ENCODE measurements around the gene EDARADD.
A peak's percentile ranks its signal among the peaks of the same experiment; 100 is the strongest.

Gene EDARADD

DNA sequence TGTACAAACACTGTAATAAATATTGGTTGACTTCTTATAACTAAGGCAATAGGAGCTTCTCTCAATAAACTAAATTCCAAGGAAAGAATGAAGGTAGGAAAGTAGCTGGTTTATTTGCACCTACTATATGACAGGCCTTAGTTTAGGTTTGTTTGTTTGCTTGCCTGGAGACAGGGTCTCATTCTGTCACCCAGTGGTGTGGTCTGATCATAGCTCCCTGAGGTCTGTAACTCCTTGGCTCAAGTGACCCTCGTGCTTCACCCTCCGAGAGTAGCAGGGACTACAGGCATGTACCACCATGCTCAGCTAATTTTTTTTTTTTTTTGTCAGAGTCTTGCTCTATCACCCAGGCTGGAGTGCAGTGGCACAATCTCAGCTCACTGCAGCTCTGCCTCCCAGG is 1.9 kb upstream of the EDARADD start:
- no peak for DNase-seq (ENCODE audit: extremely low spot score)
- TF ChIP-seq, protein P1, sequence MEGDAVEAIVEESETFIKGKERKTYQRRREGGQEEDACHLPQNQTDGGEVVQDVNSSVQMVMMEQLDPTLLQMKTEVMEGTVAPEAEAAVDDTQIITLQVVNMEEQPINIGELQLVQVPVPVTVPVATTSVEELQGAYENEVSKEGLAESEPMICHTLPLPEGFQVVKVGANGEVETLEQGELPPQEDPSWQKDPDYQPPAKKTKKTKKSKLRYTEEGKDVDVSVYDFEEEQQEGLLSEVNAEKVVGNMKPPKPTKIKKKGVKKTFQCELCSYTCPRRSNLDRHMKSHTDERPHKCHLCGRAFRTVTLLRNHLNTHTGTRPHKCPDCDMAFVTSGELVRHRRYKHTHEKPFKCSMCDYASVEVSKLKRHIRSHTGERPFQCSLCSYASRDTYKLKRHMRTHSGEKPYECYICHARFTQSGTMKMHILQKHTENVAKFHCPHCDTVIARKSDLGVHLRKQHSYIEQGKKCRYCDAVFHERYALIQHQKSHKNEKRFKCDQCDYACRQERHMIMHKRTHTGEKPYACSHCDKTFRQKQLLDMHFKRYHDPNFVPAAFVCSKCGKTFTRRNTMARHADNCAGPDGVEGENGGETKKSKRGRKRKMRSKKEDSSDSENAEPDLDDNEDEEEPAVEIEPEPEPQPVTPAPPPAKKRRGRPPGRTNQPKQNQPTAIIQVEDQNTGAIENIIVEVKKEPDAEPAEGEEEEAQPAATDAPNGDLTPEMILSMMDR (IDR thresholded peaks at IDR 0.05; ENCODE audit: control extremely low read depth, extremely low read depth, low read depth, missing control alignments): no peak
- ChIA-PET POLR2A (no interaction called here), CTCF (interaction anchor here (1.3 to 1.4 kb wide), 2 partner anchors 11 to 282 kb away, joined by 3 read pairs; no protein-coding TSS in a partner anchor)

DNA sequence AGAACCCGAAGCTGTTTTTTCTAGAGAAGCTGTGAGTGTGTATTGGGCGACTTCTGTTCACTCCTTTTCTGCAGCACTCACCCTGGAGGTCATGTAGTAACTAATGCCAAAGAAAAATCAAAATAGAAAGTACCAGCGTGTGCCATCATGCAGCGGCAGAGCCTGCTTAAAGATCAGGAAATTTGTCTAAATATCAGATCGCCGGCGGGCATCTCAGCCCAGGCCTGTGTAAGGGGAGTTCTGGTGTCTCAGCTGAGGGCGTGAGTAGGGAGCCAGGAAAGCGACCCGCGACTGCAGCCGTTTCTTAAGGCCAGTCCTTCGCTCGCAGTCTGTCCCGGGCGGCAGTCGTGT is 768 bp downstream of the EDARADD start:
- ChIA-PET CTCF (interaction anchor here (1.1 to 1.3 kb wide), 2 partner anchors 13 to 16 kb away, joined by 3 to 4 read pairs; no protein-coding TSS in a partner anchor), POLR2A (interaction anchor here (0.6 kb wide), 1 partner anchor 113 kb away, joined by 3 read pairs; the partner anchor contains the start of gene ERO1B)
- TF ChIP-seq, protein P1 (IDR thresholded peaks at IDR 0.05; ENCODE audit: control extremely low read depth, extremely low read depth, low read depth, missing control alignments): no peak
- no peak for DNase-seq (ENCODE audit: extremely low spot score)

DNA sequence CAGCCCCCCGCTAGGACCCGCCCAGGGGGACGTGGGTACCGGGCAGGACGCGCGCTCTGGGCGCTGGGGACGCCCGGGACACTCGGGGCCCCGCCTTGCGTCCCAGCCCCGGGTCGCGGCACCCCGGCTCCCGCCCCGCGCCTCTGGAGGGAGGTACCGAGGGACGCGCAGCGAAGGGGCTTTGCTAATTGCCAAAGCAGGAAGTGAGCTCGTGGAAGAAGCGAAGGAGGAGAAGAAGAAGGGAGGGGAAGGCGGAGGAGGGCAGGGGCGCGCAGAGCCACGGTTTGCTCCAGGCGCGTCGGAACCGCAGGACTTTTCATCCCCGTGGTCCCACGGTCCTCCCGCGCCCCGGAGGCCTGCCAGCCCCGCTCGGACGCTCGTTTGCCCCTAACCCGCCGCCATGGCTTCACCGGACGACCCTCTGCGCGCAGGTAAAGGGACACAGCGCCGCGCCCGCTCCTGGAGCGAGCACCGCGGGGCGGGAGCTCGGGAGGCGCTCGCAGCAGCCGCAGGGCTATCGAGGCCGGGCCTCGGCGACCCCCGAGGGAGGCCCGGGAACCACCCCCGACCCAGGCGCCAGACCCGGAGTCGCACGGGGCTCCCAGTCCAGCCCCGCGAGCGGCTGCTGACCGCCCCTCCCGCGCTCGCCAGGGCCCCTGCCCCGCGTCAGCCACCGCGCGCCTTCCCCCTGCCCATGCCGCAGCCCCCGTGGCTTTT is 1.3 kb downstream of the EDARADD start:
- peak; percentile 55 for DNase-seq (ENCODE audit: extremely low spot score)
- TF ChIP-seq, protein P1 (IDR thresholded peaks at IDR 0.05; ENCODE audit: control extremely low read depth, extremely low read depth, low read depth, missing control alignments): no peak
- ChIA-PET POLR2A (interaction anchor here (0.6 kb wide), 1 partner anchor 114 kb away, joined by 3 read pairs; the partner anchor contains the start of gene ERO1B), CTCF (interaction anchor here (1.1 to 1.3 kb wide), 2 partner anchors 13 to 16 kb away, joined by 3 to 4 read pairs; no protein-coding TSS in a partner anchor)

DNA sequence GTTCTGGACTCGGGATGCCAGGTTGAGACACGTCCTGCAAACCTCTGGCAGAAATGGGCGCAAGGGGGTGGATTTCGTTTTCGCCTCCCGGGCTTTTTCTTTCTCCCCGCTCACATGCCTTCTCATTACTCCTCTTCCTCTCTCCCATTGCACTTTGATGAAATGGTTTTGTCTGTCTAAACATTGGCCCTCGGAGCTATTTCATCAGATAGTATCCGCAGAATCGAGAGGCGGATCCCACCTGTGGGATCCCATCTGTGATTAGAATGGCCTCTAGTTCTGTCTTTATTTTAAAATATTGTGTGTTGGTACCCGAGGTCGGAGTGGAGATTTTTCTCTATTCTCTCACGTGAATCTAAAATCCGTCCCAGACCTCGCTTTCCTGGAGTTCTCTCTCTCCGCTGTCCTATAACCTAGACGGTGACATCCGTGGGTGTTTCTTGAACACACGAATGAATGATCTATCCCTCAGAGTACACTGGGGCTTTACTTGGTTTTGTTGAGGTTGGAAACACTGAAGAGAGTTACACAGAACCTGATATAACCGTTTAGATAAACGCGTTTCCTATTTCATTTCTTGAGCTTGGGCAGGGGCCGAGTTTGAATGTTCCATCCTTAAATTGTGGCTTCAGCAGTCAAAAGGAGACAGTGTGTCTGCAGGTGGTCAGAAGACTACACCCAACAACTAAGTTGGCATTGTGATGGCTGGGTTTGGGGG is 2.0 kb downstream of the EDARADD start:
- TF ChIP-seq, protein P1 (IDR thresholded peaks at IDR 0.05; ENCODE audit: control extremely low read depth, extremely low read depth, low read depth, missing control alignments): no peak

DNA sequence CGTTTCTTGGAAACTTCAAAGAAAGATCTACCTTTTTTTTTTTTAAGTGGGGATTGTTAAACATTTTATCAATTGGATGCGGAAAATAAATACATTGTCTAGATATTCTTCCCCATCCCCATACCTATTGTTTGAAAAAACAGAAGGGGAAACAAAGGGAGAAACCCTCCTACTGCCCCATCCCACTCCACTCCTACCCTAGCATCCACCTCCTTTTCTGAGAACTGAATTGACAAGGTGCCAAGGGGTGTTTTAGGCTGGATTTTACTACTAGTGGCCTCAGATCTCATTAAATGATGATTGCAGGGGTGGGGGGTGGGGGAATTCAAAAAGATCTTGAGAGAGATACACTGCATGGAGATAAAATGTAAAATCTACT is 2.6 kb downstream of the EDARADD start:
- ChIA-PET POLR2A (no interaction called here), CTCF (interaction anchor here (1.2 kb wide), 1 partner anchor 23 kb away, joined by 3 read pairs; no protein-coding TSS in a partner anchor)
- DNase-seq (ENCODE audit: extremely low spot score): no peak
- TF ChIP-seq, protein P1 (IDR thresholded peaks at IDR 0.05; ENCODE audit: control extremely low read depth, extremely low read depth, low read depth, missing control alignments): no peak

More for the DNA sequence above, 2.0 kb downstream of the EDARADD start:
- ChIA-PET CTCF (no interaction called here), POLR2A (no interaction called here)
- DNase-seq (ENCODE audit: extremely low spot score): no peak

DNA sequence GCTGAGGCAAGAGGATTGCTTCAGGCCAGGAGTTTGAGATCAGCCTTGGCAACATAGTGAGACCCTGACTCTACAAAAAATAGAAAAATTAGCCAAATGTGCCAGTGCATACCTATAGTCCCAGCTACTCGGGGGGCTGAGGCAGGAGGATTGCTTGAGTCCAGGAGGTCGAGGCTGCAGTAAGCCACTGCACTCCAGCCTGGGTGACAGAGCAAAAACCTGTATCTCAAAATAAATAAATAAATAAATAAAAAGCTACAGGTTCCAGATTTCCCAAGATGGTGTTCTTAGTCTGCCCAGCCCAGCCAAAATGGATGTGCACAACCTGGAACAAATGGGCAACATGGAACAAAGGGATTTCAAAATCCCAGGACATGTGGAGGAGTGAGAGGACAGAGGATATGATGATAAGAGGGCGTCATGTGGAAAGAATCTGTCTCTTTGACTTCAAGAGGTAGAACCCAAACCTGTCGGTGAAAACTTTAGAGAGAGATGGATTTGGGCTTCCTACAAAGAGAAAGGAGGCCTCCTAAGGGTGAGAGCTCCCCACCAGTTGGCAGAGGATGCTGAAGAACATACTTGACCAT is 3.2 kb downstream of the EDARADD start:
- POLR2A ChIA-PET: no interaction called here
- DNase-seq (ENCODE audit: extremely low spot score): no peak
- CTCF ChIA-PET: interaction anchor here (1.2 kb wide), 1 partner anchor 22 kb away, joined by 3 read pairs; no protein-coding TSS in a partner anchor
- TF ChIP-seq, protein P1 (IDR thresholded peaks at IDR 0.05; ENCODE audit: control extremely low read depth, extremely low read depth, low read depth, missing control alignments): no peak
